Loucy (cell line): ENCODE results near the gene PHLDB1.

Experiments
- H2AFZ ChIP-seq: fragments of 200-600 bp; sonication (generic); 2 replicates; pipeline ENCODE4 v1.6.0; 2016; ENCODE audit warnings: antibody characterized with exemption, mild to moderate bottlenecking, low read length, moderate library complexity
- H3F3A ChIP-seq: fragments of 200-600 bp; 2 replicates; pipeline ENCODE4 v1.6.0; 2016; ENCODE audit warnings: antibody characterized with exemption, low read depth, mild to moderate bottlenecking
- H3K27me3 ChIP-seq: fragments of 200-600 bp; sonication (generic); 2 replicates; pipeline ENCODE4 v1.6.1; 2014; ENCODE audit warnings: low read length, mild to moderate bottlenecking; ENCODE audit not compliant: insufficient read depth, poor library complexity, severe bottlenecking
- H3K36me3 ChIP-seq: fragments of 200-600 bp; sonication (generic); 2 replicates; pipeline ENCODE4 v1.6.1; 2016; ENCODE audit warnings: low read length; ENCODE audit not compliant: insufficient read depth
- H3K4me1 ChIP-seq: fragments of 200-600 bp; sonication (generic); 2 replicates; pipeline ENCODE4 v1.5.1; 2014; ENCODE audit warnings: low read length, mild to moderate bottlenecking; ENCODE audit not compliant: insufficient read depth, poor library complexity, severe bottlenecking
- H3K4me2 ChIP-seq: fragments of 200-600 bp; sonication (generic); 2 replicates; pipeline ENCODE4 v1.6.0; 2014; ENCODE audit warnings: antibody characterized with exemption, low read length, low read depth, mild to moderate bottlenecking; ENCODE audit not compliant: poor library complexity, severe bottlenecking
- H3K4me3 ChIP-seq: fragments of 200-600 bp; sonication (generic); 2 replicates; pipeline ENCODE4 v1.5.1; 2014; ENCODE audit warnings: low read length, mild to moderate bottlenecking, mixed read lengths; ENCODE audit not compliant: poor library complexity, severe bottlenecking
- H3K79me2 ChIP-seq: fragments of 200-600 bp; sonication (generic); 2 replicates; pipeline ENCODE4 v1.6.1; 2014; ENCODE audit warnings: low read length; ENCODE audit not compliant: insufficient read depth
- H3K9ac ChIP-seq: fragments of 200-600 bp; sonication (generic); 2 replicates; pipeline ENCODE4 v1.6.0; 2014; ENCODE audit warnings: mild to moderate bottlenecking, low read depth, low read length, moderate library complexity; ENCODE audit not compliant: poor library complexity, severe bottlenecking
- H3K9me2 ChIP-seq: fragments of 200-600 bp; sonication (generic); replicated peaks from 2 replicates; pipeline ENCODE4 v1.6.1; 2016; ENCODE audit warnings: low read depth, low read length, mixed read lengths
- H3K9me3 ChIP-seq: fragments of 200-600 bp; sonication (generic); 2 replicates; pipeline ENCODE4 v1.6.1; 2014; ENCODE audit warnings: mild to moderate bottlenecking, antibody characterized with exemption, low read length, low read depth; ENCODE audit not compliant: insufficient read depth
- H4K20me1 ChIP-seq: fragments of 200-600 bp; sonication (generic); 2 replicates; pipeline ENCODE4 v1.6.0; 2014; ENCODE audit warnings: antibody characterized with exemption, low read length, mild to moderate bottlenecking; ENCODE audit not compliant: insufficient read depth, poor library complexity, severe bottlenecking
- CTCF ChIP-seq: fragments of 200-600 bp; sonication (generic); conservative IDR thresholded peaks from 2 replicates; pipeline ENCODE4 v1.5.1; 2014; ENCODE audit warnings: mild to moderate bottlenecking, antibody characterized with exemption, low read length
- EZH2phosphoT487 ChIP-seq: fragments of 200-600 bp; IDR thresholded peaks from 2 replicates; pipeline ENCODE4 v1.6.1; 2018; ENCODE audit warnings: antibody characterized with exemption, mild to moderate bottlenecking, moderate library complexity, borderline replicate concordance

Gene PHLDB1

GRCh38 chr11:118581057-118581456 is 26.4 kb upstream of the PHLDB1 start:
- Histone ChIP-seq H3K9ac (no peak overlapping the region), H3K79me2 (peaks cover 53% of the 10 kb centered on the region)

GRCh38 chr11:118587952-118588351 is 19.5 kb upstream of the PHLDB1 start:
- Histone ChIP-seq H3K79me2 (no peaks in the 10 kb centered on the region), H3K9me3 (no peaks in the 10 kb centered on the region), H3F3A (no peaks in the 10 kb centered on the region), H4K20me1 (no peaks in the 10 kb centered on the region), H3K4me1 (no peaks in the 10 kb centered on the region), H2AFZ (no peak overlapping the region), H3K4me3 (no peak overlapping the region), H3K36me3 (peaks cover 89% of the 10 kb centered on the region; the same call in 1 of the 2 replicates), H3K9me2 (no peaks in the 10 kb centered on the region), H3K9ac (no peak overlapping the region), H3K27me3 (no peaks in the 10 kb centered on the region), H3K4me2 (no peak overlapping the region)
- no peak for TF ChIP-seq CTCF
- TF ChIP-seq EZH2phosphoT487: no peak

More at GRCh38 chr11:118581057-118581456, 26.4 kb upstream of the PHLDB1 start:
- H3K36me3 ChIP-seq: peaks cover 40% of the 10 kb centered on the region; the same call in 1 of the 2 replicates
- H4K20me1 ChIP-seq: peaks cover 39% of the 10 kb centered on the region
- 0 out of 2 replicates have a peak, but pooled peaks cover 3% of the 10 kb centered on the region for H3F3A ChIP-seq
- no peak overlapping the region for H2AFZ ChIP-seq
- H3K4me1 ChIP-seq: peaks cover 5% of the 10 kb centered on the region
- H3K9me2 ChIP-seq: no peaks in the 10 kb centered on the region
- H3K9me3 ChIP-seq: no peaks in the 10 kb centered on the region
- H3K4me3 ChIP-seq: no peak overlapping the region
- H3K4me2 ChIP-seq: no peak overlapping the region
- no peak for TF ChIP-seq EZH2phosphoT487
- no peak for TF ChIP-seq CTCF
- no peaks in the 10 kb centered on the region for H3K27me3 ChIP-seq

- Histone ChIP-seq H4K20me1 (no peaks in the 10 kb centered on the region), H3K9me2 (no peaks in the 10 kb centered on the region), H3K27me3 (no peaks in the 10 kb centered on the region), H3K36me3 (peaks cover 83% of the 10 kb centered on the region; the same call in 1 of the 2 replicates), H3F3A (no peaks in the 10 kb centered on the region), H3K9me3 (no peaks in the 10 kb centered on the region), H3K4me3 (no peak overlapping the region), H3K9ac (no peak overlapping the region), H3K4me1 (peaks cover 9% of the 10 kb centered on the region), H2AFZ (no peak overlapping the region), H3K79me2 (no peaks in the 10 kb centered on the region), H3K4me2 (no peak overlapping the region)
- TF ChIP-seq EZH2phosphoT487 (no peak), CTCF (no peak)
These were observed 14.6 kb upstream of the PHLDB1 start for GRCh38 chr11:118592616-118593367.
